IPS-20b (cell line): ENCODE measurements around the gene ATP8A1.

Source experiments
- H3K27ac ChIP-seq: one replicate; pipeline ENCODE4 v1.5.1; 2013; ENCODE audit warnings: low read length
- H3K27me3 ChIP-seq: 2 replicates; pipeline ENCODE4 v1.6.1; 2013; ENCODE audit warnings: mild to moderate bottlenecking, low read length, inconsistent platforms; ENCODE audit not compliant: insufficient read depth
- H3K36me3 ChIP-seq: 2 replicates; pipeline ENCODE4 v1.6.1; 2013; ENCODE audit warnings: low read depth, mild to moderate bottlenecking, inconsistent platforms, low read length, moderate library complexity; ENCODE audit not compliant: insufficient read depth
- H3K4me1 ChIP-seq: 2 replicates; pipeline ENCODE4 v1.6.1; 2013; ENCODE audit warnings: mild to moderate bottlenecking, control low read depth, inconsistent platforms, low read length, moderate library complexity; ENCODE audit not compliant: insufficient read depth
- H3K4me3 ChIP-seq: 2 replicates; pipeline ENCODE4 v1.5.1; 2013; ENCODE audit warnings: mild to moderate bottlenecking, low read length, inconsistent platforms
- H3K9ac ChIP-seq: 2 replicates; pipeline ENCODE4 v1.6.1; 2013; ENCODE audit warnings: low read depth, mild to moderate bottlenecking, inconsistent platforms, low read length, moderate library complexity
- H3K9me3 ChIP-seq: 2 replicates; pipeline ENCODE4 v1.6.1; 2013; ENCODE audit warnings: mild to moderate bottlenecking, low read depth, low read length, inconsistent platforms; ENCODE audit not compliant: insufficient read depth

The ATP8A1 gene

DNA sequence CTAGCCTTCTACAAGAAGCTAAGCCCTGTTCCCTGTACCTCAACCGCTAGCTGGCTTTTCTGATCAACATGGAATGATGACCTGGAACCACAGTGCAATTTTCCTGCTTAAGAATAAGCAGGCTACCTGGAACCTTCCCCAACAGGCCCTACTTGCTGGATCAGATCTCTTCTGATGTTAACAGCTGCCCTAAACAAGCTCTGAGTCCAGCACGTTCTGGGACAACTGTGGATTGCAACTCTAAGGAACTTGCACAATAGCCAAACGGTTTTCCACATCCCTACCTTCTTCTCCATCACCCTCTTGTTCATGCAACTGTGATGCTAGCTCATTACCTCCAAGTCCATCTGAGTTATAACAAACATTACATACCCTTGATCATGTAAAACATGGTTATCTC lies 19.8 kb downstream of the ATP8A1 start:
- H3K36me3 ChIP-seq, result no peaks in the 10 kb centered on the region
- no peak overlapping the region for H3K9ac ChIP-seq
- no peak overlapping the region for H3K27ac ChIP-seq
- H3K27me3 ChIP-seq, result no peaks in the 10 kb centered on the region
- H3K4me3 ChIP-seq, result no peak overlapping the region
- no peaks in the 10 kb centered on the region for H3K4me1 ChIP-seq
- no peaks in the 10 kb centered on the region for H3K9me3 ChIP-seq

DNA sequence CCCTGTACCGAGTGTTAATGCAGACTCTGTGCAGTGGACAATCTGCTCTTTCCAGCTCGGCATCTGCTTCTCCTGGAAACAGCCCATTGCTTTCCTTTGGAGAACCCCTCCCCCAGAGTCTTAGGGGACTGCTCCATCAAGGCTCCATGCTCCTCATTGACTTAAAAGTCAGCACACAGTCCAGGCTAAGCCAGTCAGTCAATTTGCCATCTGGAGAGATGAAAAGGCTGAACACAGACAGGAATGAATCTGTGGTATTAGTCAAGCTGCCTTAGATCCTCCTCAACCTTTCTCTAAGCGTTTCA lies 20.3 kb downstream of the ATP8A1 start:
- no peaks in the 10 kb centered on the region for H3K27me3 ChIP-seq
- H3K9ac ChIP-seq, result no peak overlapping the region
- H3K4me1 ChIP-seq, result no peaks in the 10 kb centered on the region
- H3K36me3 ChIP-seq, result no peaks in the 10 kb centered on the region
- no peak overlapping the region for H3K4me3 ChIP-seq
- H3K27ac ChIP-seq, result no peak overlapping the region
- no peaks in the 10 kb centered on the region for H3K9me3 ChIP-seq

DNA sequence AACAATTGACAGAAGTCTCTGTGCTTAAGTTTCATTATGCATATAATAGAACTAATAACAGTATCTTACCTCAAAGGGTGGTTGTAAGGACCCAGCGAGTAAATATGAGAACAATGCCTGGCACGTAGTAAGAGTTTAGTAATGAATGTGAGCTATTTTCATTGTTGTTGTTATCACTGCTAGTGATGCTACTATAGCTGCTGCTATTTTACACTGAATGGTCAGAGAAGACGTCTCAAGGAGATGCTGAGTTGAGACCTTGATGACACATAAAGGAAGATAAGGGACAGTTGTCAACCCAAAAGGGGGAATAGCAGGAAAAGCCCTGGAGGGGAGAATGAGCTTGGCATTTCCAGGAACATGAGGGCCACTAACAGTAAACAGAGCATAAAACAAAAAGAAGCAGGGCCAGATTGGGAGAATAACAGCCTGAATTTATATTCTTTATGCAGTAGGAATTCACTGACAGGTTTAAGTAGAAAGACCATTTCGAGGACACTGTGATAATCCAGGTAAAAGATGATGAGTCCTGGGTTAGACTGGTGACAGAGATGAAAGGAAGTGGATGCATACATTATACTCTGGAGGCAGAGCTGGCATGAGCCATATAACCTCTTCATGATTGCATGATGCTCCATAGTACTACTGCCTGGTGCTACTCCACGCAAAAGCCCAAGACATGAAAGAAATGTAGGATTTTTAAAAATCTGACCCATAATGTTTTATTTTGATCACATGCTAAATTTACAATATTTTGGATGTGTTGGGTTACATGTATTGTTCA lies 23.1 kb downstream of the ATP8A1 start:
- no peak overlapping the region for H3K4me3 ChIP-seq
- H3K27ac ChIP-seq, result no peak overlapping the region
- no peaks in the 10 kb centered on the region for H3K4me1 ChIP-seq
- H3K36me3 ChIP-seq, result no peaks in the 10 kb centered on the region
- H3K9ac ChIP-seq, result no peak overlapping the region
- H3K27me3 ChIP-seq, result no peaks in the 10 kb centered on the region
- no peaks in the 10 kb centered on the region for H3K9me3 ChIP-seq

DNA sequence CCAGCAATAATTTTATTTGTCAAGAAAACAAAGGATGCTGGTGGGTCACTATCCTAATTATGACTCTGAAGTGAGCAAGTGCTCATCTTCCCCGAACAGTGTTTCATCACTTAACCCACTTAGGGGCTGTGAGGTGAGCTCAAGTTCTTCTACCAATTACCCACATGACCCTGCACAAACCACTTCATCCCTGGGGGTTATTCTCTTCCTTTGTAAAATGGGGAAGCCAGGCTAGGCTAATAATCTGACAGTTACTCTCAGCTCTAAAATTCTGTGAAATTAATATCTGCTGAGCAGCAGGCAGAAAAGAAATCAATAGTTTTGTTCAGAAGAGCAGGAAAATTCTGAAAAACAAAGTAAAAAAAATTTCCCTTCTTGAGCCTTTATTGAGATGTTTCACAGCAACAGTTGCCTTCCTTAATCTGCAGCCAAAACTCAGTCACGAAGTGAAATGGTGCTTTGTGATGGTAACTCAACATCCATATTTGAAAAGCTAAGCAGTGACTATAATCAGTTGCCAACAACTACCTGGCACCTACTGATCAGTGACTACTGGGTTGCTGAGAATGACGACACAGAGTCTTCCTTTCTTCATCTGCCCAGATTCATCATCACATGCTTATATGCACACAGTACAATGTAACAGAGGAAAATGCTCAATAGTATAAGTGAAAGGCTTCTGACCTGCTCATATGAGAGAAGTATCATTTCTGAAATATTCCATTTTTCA lies 24.1 kb downstream of the ATP8A1 start:
- Histone ChIP-seq H3K4me3 (no peak overlapping the region), H3K27me3 (no peaks in the 10 kb centered on the region), H3K4me1 (no peaks in the 10 kb centered on the region), H3K27ac (no peak overlapping the region), H3K36me3 (no peaks in the 10 kb centered on the region), H3K9me3 (no peaks in the 10 kb centered on the region), H3K9ac (no peak overlapping the region)

DNA sequence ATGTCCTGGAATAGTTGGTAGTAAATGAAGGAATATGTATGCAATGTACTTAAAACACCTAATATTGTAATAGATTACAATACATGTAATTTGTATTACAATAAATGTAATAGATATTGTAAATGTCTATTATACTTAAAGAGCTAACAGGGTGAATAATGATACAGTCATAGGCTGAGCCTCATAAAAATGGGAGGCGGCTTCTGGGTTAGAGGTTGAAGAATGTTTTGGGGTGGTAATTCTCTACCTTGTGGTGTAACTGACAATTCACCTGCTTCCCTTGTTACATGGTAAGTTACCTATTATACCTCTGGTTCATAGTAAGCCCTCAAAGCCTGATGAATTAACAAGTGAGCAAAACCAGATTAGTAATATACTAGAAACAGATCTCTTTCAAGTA lies 26.0 kb downstream of the ATP8A1 start:
- Histone ChIP-seq H3K27ac (no peak overlapping the region), H3K9me3 (no peaks in the 10 kb centered on the region), H3K27me3 (no peaks in the 10 kb centered on the region), H3K36me3 (no peaks in the 10 kb centered on the region), H3K4me1 (no peaks in the 10 kb centered on the region), H3K9ac (no peak overlapping the region), H3K4me3 (no peak overlapping the region)

DNA sequence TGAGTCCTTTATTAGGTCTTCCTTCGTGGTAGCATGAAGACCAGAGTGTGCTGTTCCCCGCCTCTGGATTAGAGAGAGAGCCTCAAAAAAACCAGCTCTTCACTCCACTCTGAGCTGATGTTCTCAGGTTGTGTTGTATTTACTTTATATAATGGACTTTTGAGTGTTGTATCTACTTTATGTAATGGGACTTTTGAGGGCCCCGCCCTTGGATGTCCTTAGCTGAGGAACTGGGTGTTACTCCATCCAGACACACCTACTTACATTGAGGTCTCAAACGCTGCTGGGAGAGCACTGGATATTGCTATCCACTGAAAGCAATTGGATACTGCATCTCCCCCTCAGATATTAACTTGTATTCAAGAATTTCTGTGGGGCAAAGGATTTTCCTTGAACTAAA lies 28.2 kb downstream of the ATP8A1 start:
- H3K27me3 ChIP-seq, result no peaks in the 10 kb centered on the region
- H3K9ac ChIP-seq, result no peak overlapping the region
- H3K36me3 ChIP-seq, result no peaks in the 10 kb centered on the region
- H3K27ac ChIP-seq, result no peak overlapping the region
- no peak overlapping the region for H3K4me3 ChIP-seq
- H3K4me1 ChIP-seq, result no peaks in the 10 kb centered on the region
- no peaks in the 10 kb centered on the region for H3K9me3 ChIP-seq

DNA sequence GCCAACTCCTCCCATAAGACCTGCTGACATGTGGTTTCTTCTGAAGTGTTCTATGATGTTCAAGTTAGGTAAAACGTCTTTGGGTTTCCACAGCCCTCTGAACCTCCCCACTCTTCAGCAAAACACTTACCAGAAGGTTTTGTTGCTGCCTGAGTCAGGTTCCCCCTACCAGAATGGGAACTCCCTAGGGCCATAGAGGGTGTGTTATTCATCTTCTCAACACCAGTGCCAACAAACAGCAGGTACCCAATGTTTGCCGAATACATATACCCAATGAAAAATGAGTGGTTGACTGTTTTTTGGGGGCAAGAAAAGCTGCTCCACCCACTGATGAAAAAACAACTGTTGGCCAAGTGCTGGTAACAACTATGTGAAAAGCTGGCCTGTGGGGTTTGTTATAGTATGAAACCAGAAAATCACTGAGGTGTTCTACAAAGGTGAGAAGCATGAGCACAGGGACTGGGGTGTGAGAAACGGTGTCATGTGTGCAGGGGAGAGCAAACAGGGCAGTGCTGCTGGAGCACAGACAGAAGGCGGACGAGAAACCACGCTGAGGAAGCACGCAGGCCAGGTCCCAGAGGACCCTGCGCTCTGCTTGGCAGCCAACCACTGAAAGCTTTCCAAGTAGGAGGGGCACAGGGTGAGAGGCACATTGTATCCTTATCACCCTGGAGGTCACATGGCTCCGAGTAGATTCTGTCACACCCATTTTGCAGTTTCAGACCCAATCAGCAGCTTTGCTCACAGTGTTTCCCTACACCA lies 28.8 kb downstream of the ATP8A1 start:
- H3K9me3 ChIP-seq, result no peaks in the 10 kb centered on the region; the same call in 1 of the 2 replicates
- no peak overlapping the region for H3K4me3 ChIP-seq
- no peaks in the 10 kb centered on the region for H3K27me3 ChIP-seq
- no peak overlapping the region for H3K9ac ChIP-seq
- no peaks in the 10 kb centered on the region for H3K4me1 ChIP-seq
- H3K36me3 ChIP-seq, result no peaks in the 10 kb centered on the region
- no peak overlapping the region for H3K27ac ChIP-seq

DNA sequence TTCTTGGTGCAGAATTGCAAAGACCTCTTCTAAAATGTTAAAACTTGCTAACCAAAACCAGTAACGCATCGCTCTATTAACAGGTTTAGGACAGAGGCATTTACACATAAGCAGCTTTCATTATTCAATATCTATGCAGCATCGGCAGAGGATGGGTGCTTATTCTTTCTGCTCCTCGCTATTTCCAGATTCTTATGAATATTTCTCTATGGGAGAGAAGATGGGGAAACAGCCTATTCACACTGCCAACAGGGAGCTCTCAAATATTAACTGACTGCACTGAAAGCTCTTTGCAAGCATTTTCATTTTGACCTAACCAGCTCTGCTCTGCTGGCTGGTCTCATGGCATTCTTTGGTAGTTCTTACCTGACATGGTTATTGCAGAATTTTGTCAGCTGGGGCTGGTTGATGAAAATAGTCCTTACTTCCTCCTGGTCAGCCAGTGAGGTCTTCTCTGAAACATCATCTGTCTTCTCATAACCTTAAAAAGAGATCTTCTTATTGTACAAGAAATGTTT lies 30.2 kb downstream of the ATP8A1 start:
- no peaks in the 10 kb centered on the region for H3K4me1 ChIP-seq
- H3K36me3 ChIP-seq, result no peaks in the 10 kb centered on the region
- no peak overlapping the region for H3K4me3 ChIP-seq
- H3K27me3 ChIP-seq, result no peaks in the 10 kb centered on the region
- no peak overlapping the region for H3K27ac ChIP-seq
- no peak overlapping the region for H3K9ac ChIP-seq
- no peaks in the 10 kb centered on the region; the same call in 1 of the 2 replicates for H3K9me3 ChIP-seq

DNA sequence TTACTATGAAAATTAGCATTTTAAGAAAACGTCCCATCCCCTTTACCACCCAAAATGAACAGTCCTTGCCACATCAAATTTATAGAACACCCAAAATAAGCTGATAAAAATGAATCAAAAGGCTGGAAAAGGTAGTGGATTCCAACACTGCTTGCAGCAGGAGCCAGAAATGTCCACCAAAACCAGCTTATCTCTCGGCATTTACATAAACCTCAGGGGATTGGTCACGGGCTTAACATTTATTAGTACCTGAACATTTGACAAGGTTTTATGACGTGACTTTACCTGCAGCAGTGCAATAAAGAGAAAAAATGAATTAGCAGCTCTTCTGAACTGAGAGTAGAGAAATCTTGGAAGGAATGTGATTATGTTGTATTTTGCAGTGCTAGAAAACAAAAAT lies 31.6 kb downstream of the ATP8A1 start:
- Histone ChIP-seq H3K36me3 (no peaks in the 10 kb centered on the region), H3K9ac (no peak overlapping the region), H3K9me3 (no peaks in the 10 kb centered on the region; the same call in 1 of the 2 replicates), H3K27me3 (no peaks in the 10 kb centered on the region), H3K4me3 (no peak overlapping the region), H3K4me1 (no peaks in the 10 kb centered on the region), H3K27ac (no peak overlapping the region)

DNA sequence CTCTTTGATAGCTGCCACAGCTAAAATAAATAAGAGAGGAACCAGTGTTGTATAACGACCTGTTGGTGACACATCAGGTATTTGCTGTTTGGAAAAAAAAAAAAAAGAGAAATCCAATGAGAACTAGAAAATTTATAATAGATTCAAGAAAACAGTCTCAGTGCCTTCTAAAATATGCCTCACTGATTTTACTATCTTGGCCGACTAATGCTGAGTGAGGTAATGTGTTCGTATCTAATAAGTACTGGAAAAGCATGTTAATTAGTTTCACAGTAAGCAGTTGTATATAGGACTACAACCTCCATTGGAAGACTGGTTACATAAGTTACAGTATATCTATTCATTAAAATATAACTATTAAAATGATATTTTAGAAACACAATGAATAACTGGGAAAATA lies 32.4 kb downstream of the ATP8A1 start:
- Histone ChIP-seq H3K4me3 (no peak overlapping the region), H3K27ac (no peak overlapping the region), H3K9ac (no peak overlapping the region), H3K36me3 (no peaks in the 10 kb centered on the region), H3K4me1 (no peaks in the 10 kb centered on the region), H3K27me3 (no peaks in the 10 kb centered on the region), H3K9me3 (no peaks in the 10 kb centered on the region; the same call in 1 of the 2 replicates)

DNA sequence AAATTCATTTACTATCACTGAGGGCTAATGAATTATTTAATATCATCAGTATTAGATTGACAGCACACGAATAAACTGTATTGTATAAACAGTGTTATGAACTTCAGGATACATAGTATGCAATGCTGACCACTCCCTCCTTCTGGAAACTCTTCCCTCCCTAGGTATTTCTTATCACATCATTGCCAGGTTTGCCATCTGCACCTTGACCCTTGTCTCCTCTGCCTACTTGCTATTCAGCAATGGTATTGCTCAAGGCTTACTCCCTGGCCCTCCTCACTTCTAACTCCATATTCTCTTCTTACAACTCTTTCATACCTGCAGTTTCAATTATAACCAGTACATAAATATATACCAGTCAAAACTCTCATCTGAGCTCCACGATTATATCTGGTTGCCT lies 38.9 kb downstream of the ATP8A1 start:
- Histone ChIP-seq H3K9ac (no peak overlapping the region), H3K27ac (no peak overlapping the region), H3K4me3 (no peak overlapping the region), H3K4me1 (no peaks in the 10 kb centered on the region), H3K9me3 (no peaks in the 10 kb centered on the region), H3K27me3 (no peaks in the 10 kb centered on the region), H3K36me3 (no peaks in the 10 kb centered on the region; the same call in 1 of the 2 replicates)
